ENCODE measurements around the gene MYH15.

Gene MYH15

DNA sequence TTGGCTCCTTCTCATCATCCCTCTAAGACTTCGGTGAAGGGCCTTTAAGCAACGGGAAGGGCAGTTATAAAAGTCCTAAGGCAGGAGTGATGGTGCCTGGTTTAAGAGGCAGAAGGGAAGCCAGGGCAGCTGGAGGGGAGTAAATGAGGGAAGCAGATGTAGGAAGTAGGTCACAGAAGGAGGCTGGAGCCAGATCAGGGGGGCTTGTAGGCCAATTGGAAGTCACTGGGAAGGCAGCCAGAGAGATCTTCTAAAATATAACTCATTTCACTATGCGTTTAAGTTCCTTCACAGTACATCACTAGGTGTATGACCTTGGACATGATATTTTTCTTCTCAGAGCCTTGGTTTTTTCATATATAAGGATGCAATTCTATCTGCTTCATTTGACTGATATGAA is 94.7 kb downstream of the MYH15 start:
- DNase-seq (ENCODE audit: low read depth in 2 of 2), result no peak

- DNase-seq (ENCODE audit: low read depth in 2 of 2), result no peak
Measured at GRCh38 chr3:108414007-108414406, 96.4 kb downstream of the MYH15 start.

DNA sequence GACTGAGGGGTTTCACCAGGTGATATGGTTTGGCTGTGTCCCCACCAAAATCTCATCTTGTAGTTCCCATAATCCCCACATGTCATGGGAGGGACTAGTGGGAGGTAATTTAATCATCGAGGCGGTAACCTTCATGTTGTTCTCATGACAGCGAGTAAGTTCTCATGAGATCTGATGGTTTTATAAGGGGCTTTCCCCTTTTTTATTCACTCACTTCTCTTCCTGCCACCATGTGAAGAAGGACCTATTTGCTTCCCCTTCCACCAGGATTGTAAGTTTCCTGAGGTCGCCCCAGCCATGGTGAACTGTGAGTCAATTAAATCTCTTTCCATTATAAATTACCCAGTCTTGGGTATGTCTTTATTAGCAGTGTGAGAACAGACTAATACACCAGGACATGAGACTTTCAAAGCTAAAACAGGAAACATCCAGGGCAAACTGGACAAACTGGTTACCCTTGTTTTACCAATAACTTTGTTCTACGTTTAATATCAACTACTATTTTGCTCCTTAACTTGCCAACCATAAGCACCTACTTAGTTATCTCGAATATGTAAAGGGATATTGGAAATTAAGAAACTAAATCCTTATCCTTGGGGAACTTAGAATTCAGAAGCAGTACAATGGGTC is 98.2 kb downstream of the MYH15 start:
- DNase-seq (ENCODE audit: low read depth in 2 of 2), result no peak

- no peak for DNase-seq (ENCODE audit: low read depth in 2 of 2)
Measured at GRCh38 chr3:108410531-108410984, 99.8 kb downstream of the MYH15 start.

- DNase-seq (ENCODE audit: low read depth in 2 of 2), result no peak
Measured at GRCh38 chr3:108409800-108410178, 100.6 kb downstream of the MYH15 start.

- no peak for DNase-seq (ENCODE audit: low read depth in 2 of 2)
Measured at GRCh38 chr3:108408883-108409799, 101.3 kb downstream of the MYH15 start.

DNA sequence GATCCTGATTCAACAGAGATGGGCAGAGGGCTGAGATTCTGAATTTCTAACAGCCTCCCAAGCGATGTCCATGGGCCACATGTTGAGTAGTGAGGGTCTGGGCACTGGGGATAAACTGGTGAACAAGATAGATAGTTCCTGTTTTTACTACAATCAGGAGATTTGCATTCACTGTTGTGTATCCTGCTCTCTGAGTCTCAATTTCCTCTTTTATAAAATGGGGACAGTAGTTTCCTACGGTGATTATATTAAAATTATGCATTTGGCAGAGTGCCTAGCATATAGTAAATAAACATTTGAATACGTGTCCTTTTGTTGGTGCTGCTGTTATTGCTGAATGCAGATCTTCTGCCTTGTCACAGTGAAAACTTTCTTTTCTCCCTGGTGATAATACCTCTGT is 102.5 kb downstream of the MYH15 start:
- no peak for DNase-seq (ENCODE audit: low read depth in 2 of 2)

GRCh38 chr3:108406661-108407206 is 103.7 kb downstream of the MYH15 start:
- no peak for DNase-seq (ENCODE audit: low read depth in 2 of 2)

DNA sequence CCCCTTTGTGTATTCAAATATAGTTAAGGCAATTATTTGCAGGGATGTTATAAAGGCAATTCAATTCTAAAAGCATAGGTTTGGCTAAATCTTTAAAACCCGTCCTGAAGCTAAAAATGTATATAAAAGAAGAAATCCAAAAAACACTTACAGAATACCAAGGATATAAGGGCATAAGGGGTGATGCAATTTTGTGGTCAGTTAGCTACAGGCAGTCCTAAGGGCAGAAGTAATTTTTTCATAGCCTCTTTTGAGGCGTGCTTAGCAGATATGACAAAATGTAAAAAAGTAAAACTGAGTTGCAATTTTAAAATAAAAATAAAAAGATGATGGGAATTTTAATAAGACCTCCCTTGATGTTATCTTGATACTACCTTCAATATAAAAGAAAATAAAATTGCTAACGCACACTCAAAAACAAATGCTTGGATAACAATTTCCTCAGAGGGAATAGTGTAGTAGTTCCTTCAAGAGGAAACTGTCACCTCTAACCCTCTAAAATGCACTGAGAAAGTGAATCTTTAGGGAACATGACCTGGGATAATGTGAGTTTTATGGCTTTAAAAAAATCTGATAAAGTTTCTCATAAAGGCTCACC is 104.2 kb downstream of the MYH15 start:
- no peak for DNase-seq (ENCODE audit: low read depth in 2 of 2)

- DNase-seq (ENCODE audit: low read depth in 2 of 2), result no peak
Measured at GRCh38 chr3:108404368-108404767, 106.0 kb downstream of the MYH15 start.

GRCh38 chr3:108403686-108404345 is 106.6 kb downstream of the MYH15 start:
- no peak for DNase-seq (ENCODE audit: low read depth in 2 of 2)

DNA sequence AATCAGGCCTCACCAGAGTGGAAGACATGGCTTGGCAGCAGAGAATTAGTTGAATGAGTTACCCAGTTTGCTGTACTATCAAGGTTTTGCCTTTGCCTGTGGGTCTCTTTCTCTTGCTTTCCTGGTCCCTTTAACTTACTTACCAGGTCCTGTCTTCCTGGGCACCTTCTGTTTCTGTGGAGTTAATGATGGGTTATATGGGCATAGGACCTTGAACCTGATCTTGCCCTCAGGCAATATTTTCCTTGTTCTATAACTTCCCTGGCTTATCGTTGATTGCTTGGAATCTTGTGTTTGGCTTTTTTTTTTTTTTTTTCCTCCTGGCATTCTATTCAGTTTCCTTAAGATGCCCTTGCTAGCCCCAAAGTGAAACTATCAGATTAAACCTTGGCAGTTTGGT is 107.2 kb downstream of the MYH15 start:
- no peak for DNase-seq (ENCODE audit: low read depth in 2 of 2)

DNA sequence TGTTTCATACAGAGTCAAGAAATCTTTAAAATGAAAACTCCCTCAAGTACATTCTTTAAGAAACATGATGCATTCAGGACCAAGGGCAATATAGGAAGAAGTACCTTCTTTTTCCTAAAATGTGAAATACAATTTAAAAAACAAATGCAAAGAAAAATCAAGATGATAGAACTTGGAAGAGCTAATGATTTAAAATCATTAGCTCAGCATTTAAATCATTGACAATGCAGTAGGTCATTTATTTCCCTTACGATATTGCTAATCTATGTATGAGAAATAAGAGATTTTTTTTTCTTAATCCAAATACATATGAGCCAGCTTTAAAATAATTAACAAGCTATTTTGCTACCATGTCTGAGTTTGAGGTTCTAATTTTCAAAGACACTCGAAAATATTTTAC is 108.6 kb downstream of the MYH15 start:
- DNase-seq (ENCODE audit: low read depth in 2 of 2), result no peak

DNA sequence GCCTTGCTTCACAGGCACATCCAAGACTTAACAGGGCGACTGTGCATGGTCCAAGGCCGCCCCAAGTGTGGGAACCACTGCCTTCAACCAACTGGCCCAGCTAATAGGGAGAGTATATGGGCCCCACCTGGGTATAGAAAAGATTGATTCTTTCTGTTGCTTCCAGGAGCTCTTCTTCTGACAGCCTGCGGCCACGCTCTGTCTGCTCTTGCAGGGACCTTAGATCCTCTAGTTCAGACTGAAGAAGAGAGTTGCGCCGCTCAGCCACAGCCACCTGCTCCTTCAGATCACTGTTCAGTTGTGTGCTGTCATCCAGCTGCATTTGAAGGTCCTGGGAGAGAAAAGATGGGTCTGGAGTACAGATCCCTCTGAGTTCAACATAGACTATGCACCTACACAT is 111.9 kb downstream of the MYH15 start:
- no peak for DNase-seq (ENCODE audit: low read depth in 2 of 2)

DNA sequence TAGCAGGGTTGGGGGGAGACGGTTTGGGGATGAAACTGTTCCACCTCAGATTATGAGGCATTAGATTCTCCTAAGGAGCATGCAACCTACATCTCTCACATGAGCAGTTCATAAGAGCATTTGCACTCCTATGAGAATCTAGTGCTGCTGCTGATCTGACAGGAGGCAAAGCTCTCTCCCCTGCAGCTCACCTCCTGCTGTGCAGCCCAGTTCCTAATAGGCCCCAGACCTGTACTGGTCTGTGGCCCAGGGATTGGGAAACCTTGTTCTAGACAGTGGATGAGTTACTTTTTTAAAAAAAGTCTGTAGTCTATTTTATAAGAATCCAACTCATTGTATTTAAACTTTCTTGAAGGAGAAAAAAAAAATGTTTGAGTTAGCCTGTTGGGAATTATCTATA is 114.1 kb downstream of the MYH15 start:
- DNase-seq (ENCODE audit: low read depth in 2 of 2), result no peak

- no peak for DNase-seq (ENCODE audit: low read depth in 2 of 2)
Measured at GRCh38 chr3:108394563-108394962, 115.8 kb downstream of the MYH15 start.

- DNase-seq (ENCODE audit: low read depth in 2 of 2), result no peak
Measured at GRCh38 chr3:108394016-108394415, 116.4 kb downstream of the MYH15 start.

DNA sequence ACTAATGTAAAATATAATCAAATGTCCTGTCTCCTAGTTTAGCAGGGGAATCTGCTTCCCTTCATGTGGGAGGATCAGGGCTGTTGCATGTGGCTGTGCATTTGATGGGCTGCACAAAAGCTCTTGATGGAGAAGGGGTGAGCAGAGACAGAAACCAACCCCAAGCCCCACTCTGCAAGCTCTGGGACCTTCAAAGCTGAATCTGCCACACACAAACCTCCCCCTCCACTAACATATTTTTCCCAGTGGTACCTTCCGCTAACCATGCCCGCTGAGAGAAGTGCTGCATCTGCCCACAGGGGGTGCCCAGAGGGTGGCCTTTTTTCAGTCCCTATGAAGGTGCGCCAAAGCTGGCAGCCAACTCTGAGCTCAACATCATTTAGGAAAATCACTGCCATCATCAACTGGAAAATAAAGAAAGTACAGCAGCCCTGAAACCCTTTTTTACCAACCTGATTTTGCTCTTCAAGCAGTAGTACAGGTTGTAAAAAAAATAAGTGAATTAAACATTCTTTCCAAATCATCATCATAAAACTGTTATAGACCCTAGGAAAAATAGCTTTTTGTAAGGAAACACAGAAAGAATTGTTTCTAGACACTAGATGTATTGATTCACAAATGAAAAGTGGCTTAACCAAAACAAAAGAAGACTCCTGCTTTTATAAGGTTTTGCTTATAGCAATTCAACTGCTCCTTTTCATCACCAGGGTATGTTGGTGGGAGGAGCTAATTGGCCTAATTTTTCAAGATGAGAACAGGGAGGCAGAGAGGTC is 117.1 kb downstream of the MYH15 start:
- DNase-seq (ENCODE audit: low read depth in 2 of 2), result no peak

GRCh38 chr3:108391917-108392593 is 118.3 kb downstream of the MYH15 start:
- DNase-seq (ENCODE audit: low read depth in 2 of 2), result no peak

DNA sequence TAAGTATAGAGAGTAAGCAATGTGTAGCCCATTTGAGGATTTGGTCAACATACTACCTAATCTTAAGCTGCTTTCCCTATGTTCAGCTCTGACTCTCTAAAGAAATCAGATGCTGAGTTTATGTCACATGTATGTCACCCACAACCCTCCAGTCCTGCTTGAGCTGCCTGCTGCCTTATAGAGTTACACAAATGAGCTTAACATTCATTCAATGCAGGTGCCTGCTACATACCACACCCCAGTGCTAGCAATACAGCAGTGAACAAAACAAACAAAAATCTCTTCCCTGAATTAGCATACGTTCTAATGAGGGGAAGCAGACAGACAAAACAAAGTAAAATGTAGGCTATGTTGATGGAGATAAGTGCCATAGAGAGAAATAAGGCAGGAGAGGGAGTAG is 121.0 kb downstream of the MYH15 start:
- no peak for DNase-seq (ENCODE audit: low read depth in 2 of 2)
